Activated B cell treated with CpG ODN at 0.5 μM for 24 hours (primary cell): ENCODE measurements around the gene MRFAP1L1. TPM values are rescaled to one million over a fixed set of nuclear protein-coding genes. Genes with fewer than 3 reads are reported as not detected.

Experiments used
- ATAC-seq: fragments of 200-7000 bp; cut with Tn5 transposase; one replicate; pipeline ENCODE4 v1.10.0; 2021; ENCODE audit warnings: low read depth, mild to moderate bottlenecking, moderate library complexity
- CTCF ChIA-PET: fragments of 350-600 bp; sonication (Branson Sonifier 250); formaldehyde crosslinking; loops from one replicate; lab custom pipeline; 2021; ENCODE audit warnings: antibody characterized with exemption; lab: Charles Lee
- POLR2A ChIA-PET: fragments of 350-600 bp; sonication (Branson Sonifier 250); formaldehyde crosslinking; loops from one replicate; lab custom pipeline; 2021; ENCODE audit warnings: antibody characterized with exemption; lab: Charles Lee
- DNase-seq: peaks from one replicate; pipeline ENCODE4 v3.0.0; 2022
- H3K27ac Mint-ChIP-seq: one replicate; pipeline ENCODE4 v1.8.0; 2020; ENCODE audit warnings: mixed read lengths
- H3K27me3 Mint-ChIP-seq: one replicate; pipeline ENCODE4 v1.8.0; 2021; ENCODE audit warnings: mixed read lengths
- H3K36me3 Mint-ChIP-seq: one replicate; pipeline ENCODE4 v1.8.0; 2021; ENCODE audit warnings: low read depth, mixed read lengths
- H3K4me1 Mint-ChIP-seq: one replicate; pipeline ENCODE4 v1.8.0; 2021; ENCODE audit warnings: mixed read lengths
- H3K4me3 Mint-ChIP-seq: one replicate; pipeline ENCODE4 v1.8.0; 2020; ENCODE audit warnings: mild to moderate bottlenecking, mixed read lengths
- H3K9me3 Mint-ChIP-seq: one replicate; pipeline ENCODE4 v1.8.0; 2020; ENCODE audit warnings: mixed read lengths
- intact Hi-C: fragments of 100-400 bp; cut with micrococcal nuclease; formaldehyde crosslinking; loops from one replicate; pipeline ENCODE4 v1.15.1; 2024
- total RNA-seq: library from RNA; stranded (reverse); gene quantifications from 2 replicates; pipeline ENCODE4 v1.2.3, GENCODE V29; 2022
- TF ChIP-seq, protein P1 (sequence below): fragments of 200-600 bp; IDR thresholded peaks from one replicate; pipeline ENCODE4 v1.8.0; 2022; ENCODE audit warnings: antibody characterized with exemption, mild to moderate bottlenecking

MRFAP1L1 gene
- total RNA-seq, 1 donor from 2014 or later: 39.1 TPM

GRCh38 chr4:6732441-6733357 lies 23.0 kb upstream of the MRFAP1L1 start:
- TF ChIP-seq, protein P1, sequence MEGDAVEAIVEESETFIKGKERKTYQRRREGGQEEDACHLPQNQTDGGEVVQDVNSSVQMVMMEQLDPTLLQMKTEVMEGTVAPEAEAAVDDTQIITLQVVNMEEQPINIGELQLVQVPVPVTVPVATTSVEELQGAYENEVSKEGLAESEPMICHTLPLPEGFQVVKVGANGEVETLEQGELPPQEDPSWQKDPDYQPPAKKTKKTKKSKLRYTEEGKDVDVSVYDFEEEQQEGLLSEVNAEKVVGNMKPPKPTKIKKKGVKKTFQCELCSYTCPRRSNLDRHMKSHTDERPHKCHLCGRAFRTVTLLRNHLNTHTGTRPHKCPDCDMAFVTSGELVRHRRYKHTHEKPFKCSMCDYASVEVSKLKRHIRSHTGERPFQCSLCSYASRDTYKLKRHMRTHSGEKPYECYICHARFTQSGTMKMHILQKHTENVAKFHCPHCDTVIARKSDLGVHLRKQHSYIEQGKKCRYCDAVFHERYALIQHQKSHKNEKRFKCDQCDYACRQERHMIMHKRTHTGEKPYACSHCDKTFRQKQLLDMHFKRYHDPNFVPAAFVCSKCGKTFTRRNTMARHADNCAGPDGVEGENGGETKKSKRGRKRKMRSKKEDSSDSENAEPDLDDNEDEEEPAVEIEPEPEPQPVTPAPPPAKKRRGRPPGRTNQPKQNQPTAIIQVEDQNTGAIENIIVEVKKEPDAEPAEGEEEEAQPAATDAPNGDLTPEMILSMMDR: no peak
- CTCF ChIA-PET: interaction anchor here (1.1 kb wide), 1 partner anchor 12 kb away, joined by 3 read pairs; no protein-coding TSS in a partner anchor
- no peak for DNase-seq
- Mint-ChIP-seq H3K27me3 (peaks cover 16% of the 10 kb centered on the region), H3K9me3 (no peaks in the 10 kb centered on the region), H3K36me3 (no peaks in the 10 kb centered on the region), H3K4me1 (no peaks in the 10 kb centered on the region), H3K27ac (no peak overlapping the region), H3K4me3 (no peak overlapping the region)
- POLR2A ChIA-PET: no interaction called here
- intact Hi-C loops: no loop called here
- no peak for ATAC-seq

GRCh38 chr4:6731780-6732179 lies 22.1 kb upstream of the MRFAP1L1 start:
- Mint-ChIP-seq H3K4me1 (no peaks in the 10 kb centered on the region), H3K4me3 (no peak overlapping the region), H3K27ac (no peak overlapping the region), H3K36me3 (no peaks in the 10 kb centered on the region), H3K9me3 (no peaks in the 10 kb centered on the region), H3K27me3 (peaks cover 16% of the 10 kb centered on the region)
- DNase-seq (no peak), ATAC-seq (no peak)
- POLR2A ChIA-PET: no interaction called here
- CTCF ChIA-PET: interaction anchor here (1.1 kb wide), 1 partner anchor 11 kb away, joined by 3 read pairs; no protein-coding TSS in a partner anchor
- TF ChIP-seq, protein P1: no peak
- intact Hi-C loops: no loop called here

GRCh38 chr4:6731318-6731675 lies 21.6 kb upstream of the MRFAP1L1 start:
- Mint-ChIP-seq H3K4me1 (no peaks in the 10 kb centered on the region), H3K4me3 (no peak overlapping the region), H3K27me3 (peaks cover 14% of the 10 kb centered on the region), H3K9me3 (no peaks in the 10 kb centered on the region), H3K36me3 (no peaks in the 10 kb centered on the region), H3K27ac (no peak overlapping the region)
- no peak for ATAC-seq
- ChIA-PET POLR2A (no interaction called here), CTCF (interaction anchor here (1.1 kb wide), 1 partner anchor 11 kb away, joined by 3 read pairs; no protein-coding TSS in a partner anchor)
- DNase-seq: no peak
- intact Hi-C loops: no loop called here
- TF ChIP-seq, protein P1: no peak

DNA sequence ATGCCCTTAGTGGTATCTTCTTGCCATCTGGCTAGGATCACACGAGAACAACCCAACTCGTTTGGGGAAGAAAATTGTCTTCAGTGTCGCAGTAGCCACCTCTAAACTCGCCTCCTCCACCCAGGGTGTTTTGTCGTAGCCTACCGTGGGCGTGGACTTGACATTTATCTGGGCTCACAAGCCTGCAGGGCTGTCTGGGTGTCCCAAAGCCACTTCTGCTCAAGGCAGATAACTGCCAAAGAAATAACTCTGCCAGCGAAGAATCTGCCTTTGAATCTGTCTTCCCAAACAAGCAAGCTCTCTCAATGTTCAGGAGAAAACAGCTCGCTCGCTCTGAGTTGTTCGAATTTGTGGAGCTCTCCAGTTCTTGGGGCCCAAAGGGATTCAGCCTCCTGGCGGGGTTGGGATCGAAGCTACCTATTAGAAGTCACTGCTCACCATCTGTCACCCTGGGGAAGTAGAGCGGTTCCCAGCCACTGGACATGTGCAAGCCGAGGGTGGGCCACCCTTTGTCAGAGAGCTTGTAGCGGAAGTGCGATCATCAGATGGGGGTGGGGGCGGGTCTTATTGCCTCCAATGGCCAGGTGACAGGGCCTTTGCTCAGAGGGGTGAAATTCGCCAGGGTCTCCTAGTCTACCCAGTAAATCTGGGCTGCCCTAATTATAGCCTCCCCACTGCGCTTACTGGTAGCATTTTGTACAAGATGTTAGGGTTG lies 21.1 kb upstream of the MRFAP1L1 start:
- intact Hi-C loops: no loop called here
- H3K4me1 Mint-ChIP-seq: no peaks in the 10 kb centered on the region

More for the DNA sequence above, 21.1 kb upstream of the MRFAP1L1 start:
- ATAC-seq: no peak
- Mint-ChIP-seq H3K4me3 (no peak overlapping the region), H3K36me3 (no peaks in the 10 kb centered on the region), H3K27me3 (peaks cover 14% of the 10 kb centered on the region), H3K9me3 (no peaks in the 10 kb centered on the region), H3K27ac (no peak overlapping the region)
- TF ChIP-seq, protein P1: no peak
- ChIA-PET CTCF (no interaction called here), POLR2A (interaction anchor here (0.6 kb wide), 1 partner anchor 117 kb away, joined by 4 read pairs; no protein-coding TSS in a partner anchor)
- DNase-seq: no peak
